ENCODE data around the gene RAB7A.
"Not testable (repeated sequence)": the region's sequence is repeated elsewhere in the genome, so short reads cannot be mapped to it uniquely, and the experiment has no call there.

RAB7A gene

DNA sequence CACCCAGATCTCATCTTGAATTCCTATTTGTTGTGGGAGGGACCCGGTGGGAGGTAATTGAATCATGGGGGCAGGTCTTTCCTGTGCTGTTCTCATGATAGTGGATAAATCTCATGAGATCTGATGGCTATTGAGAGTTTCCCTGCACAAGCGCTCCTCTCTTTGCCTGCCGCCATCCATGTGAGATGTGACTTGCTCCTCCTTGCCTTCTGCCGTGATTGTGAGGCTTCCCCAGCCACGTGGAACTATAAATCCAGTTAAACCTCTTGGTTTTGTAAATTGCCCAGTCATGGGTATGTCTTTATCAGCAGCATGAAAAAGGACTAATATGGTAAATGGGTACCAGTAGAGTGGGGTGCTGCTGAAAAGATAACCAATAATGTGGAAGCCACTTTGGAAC is 23.6 kb downstream of the RAB7A start:
- DNase-seq (ENCODE audit: low read depth in 3 of 3, low spot score in 1 of 3), result not testable (repeated sequence)

DNA sequence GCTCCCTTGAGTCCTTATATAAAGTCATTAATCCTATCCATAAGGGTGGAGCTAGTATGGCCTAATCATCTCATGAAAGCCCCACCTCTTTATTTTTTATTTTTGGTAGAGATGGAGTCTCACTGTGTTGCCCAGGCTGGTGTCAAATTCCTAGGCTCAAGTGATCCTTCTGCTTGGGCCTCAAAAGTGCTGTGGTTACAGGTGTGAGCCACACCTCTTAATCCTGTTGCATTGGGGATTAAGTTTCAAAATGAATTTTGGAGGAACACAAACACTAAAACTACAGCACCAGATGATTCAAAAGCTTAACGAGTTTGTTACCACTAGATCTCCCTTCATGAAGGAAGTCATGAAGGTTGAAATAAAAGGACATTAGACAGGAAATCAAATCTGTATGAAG is 27.7 kb downstream of the RAB7A start:
- DNase-seq (ENCODE audit: low read depth in 3 of 3, low spot score in 1 of 3), result no peak

DNA sequence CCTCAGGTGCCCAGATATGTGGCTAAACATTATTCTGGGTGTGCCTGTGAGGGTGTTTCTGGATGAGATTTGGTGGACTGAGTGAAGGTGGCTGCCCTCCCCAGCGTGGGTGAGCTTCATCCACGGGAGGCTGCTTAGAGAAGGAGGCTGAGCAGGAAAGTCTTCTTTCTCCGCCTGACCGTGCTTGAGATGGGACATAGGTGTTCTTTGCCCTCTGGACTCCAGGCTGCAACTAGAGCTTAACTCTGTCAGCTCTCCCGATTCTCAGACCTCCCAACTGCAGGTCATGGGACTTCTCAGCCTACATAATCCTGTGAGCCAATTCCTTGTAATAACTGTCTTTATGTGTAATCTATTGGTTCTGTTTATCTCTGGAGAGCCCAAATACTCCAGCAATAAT is 34.1 kb downstream of the RAB7A start:
- no peak for DNase-seq (ENCODE audit: low read depth in 3 of 3, low spot score in 1 of 3)

DNA sequence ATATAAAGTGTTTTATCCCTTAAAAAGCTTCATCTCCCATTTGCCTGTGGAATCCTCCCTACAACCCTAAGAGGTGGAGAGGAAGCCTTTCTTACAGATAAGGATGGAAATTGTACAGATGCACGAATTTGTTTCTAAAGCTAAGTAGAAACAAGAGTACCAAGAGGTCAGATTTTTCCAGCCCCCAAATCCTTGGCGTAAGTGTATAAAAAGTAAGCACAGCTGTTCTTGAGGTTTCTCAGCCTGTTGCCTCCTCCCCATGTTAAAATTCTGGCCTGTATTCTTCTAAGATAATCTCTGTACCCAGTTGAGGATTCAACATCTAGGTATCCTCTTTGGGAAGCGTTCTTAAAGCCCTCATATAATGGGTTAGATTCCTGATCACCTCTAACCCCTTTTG is 34.9 kb downstream of the RAB7A start:
- no peak for DNase-seq (ENCODE audit: low read depth in 3 of 3, low spot score in 1 of 3)

DNA sequence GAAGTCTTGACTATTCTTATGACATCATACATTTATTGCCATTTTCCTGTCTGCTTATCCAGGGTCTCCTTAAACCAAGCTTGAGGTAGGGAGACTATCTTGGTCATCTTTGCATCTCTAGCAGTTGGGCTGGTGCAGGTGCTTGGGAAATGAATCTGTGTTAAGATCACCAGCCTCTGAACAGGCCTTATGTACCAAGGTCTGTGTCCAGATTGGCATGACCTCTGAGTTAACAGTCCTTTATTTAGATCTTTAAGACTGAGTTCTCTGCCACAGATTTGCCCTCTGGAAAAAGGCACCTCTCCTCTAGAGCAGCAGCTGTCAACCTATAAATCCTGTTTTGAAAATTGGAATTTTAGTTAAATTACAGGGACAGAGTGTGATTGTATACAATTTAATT is 35.4 kb downstream of the RAB7A start:
- DNase-seq (ENCODE audit: low read depth in 3 of 3, low spot score in 1 of 3), result no peak

DNA sequence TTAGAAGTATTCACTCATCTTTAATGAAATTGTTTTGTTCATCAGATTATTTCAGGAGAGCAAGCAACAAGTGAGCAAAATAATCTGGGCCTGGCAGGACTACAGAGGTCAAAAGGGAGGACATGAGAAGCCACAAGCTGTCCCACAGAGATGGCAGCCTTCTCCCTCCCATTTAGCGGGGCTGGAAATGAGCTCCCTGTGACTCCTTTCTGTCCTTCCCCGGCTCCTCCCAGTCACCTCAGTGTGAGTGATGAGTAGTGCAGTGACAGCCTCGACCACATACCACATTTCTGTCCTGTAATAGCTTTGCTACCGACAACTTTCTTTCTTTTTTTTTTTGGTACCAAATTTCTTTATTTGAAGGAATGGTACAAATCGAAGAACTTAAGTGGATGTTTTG is 38.0 kb downstream of the RAB7A start:
- DNase-seq (ENCODE audit: low read depth in 3 of 3, low spot score in 1 of 3), result no peak

DNA sequence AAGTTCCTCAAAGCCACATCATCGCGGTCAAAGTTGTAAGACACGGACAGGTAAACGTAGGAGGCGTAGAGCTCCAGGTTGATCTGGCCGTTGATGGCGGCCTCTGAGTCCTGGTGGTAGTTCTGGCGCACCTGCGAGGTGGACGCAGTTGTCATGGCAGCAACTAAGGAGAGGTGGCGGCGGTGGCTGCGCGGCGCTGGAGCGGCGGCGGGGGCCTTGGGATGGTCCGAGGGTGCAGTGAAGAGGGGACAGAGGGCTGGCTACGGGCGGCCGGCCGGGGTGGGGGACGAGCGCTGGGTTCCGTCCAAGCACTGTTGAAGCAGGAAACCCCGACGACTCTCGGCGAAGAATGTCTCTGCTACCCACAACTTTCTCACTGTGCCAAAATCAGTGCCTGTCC is 38.9 kb downstream of the RAB7A start:
- no peak for DNase-seq (ENCODE audit: low read depth in 3 of 3, low spot score in 1 of 3)

DNA sequence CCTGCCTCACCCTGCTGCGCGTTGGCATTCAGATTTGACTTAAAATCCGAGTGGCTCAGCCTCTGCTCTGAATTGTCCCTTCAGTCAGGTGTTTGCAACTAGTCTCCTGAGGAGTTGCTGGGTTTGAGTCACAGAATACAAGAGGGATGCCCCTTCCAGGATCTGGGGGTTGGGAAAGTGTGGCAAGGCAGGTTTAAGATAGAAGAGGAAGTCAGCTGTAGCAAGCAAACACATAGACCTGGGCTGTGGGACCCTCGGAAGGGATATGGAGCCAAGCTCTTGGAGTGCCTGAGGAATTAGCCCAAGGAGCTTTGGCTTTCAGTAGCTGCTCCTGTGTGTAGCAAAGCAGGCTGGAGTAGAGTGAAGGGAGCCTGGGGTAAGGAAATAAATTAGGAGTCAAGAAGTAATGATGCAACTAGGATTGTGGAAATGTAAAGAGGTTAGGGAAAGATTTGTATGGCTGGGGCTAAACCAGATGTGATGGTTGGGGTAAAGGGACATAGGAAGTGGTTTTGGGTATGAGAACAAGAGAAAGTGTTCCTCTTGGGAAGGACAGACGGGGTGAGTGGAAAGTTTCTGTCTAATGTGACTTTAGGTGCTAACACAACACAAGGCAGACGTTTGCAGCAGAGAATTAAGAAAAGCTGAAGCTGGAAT is 41.2 kb downstream of the RAB7A start:
- no peak for DNase-seq (ENCODE audit: low read depth in 3 of 3, low spot score in 1 of 3)

GRCh38 chr3:128768471-128768870 is 42.5 kb downstream of the RAB7A start:
- no peak for DNase-seq (ENCODE audit: low read depth in 3 of 3, low spot score in 1 of 3)

DNA sequence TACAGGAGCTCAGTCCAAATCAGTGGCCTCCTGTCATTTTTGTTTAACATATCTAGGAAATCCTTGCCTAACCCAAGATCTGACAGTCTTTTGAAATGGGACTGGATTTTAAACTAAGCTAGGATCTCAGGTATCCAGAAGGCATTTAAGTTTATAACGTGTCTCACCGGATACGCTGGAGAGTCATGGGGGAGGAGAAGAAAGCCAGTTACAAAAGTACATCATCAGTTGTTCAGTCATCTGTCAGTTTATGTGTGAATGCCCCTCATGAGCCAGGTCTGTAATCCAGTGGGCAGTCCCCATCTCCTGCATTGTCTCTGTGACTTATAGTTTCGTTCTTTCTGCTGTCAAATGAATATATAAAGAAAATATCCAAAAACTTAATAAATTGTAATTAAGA is 44.4 kb downstream of the RAB7A start:
- no peak for DNase-seq (ENCODE audit: low read depth in 3 of 3, low spot score in 1 of 3)

DNA sequence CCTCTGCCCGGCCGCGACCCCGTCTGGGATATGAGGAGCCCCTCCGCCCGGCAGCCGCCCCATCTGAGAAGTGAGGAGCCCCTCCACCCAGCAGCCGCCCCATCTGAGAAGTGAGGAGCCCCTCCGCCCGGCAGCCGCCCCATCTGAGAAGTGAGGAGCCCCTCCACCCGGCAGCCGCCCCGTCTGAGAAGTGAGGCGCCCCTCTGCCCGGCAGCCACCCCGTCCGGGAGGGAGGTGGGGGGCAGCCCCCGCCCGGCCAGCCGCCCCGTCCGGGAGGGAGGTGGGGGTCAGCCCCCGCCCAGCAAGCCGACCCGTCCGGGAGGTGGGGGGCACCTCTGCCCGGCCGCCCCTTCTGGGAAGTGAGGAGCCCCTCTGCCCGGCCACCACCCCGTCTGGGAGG is 47.2 kb downstream of the RAB7A start:
- DNase-seq (ENCODE audit: low read depth in 3 of 3, low spot score in 1 of 3), result not testable (repeated sequence)

DNA sequence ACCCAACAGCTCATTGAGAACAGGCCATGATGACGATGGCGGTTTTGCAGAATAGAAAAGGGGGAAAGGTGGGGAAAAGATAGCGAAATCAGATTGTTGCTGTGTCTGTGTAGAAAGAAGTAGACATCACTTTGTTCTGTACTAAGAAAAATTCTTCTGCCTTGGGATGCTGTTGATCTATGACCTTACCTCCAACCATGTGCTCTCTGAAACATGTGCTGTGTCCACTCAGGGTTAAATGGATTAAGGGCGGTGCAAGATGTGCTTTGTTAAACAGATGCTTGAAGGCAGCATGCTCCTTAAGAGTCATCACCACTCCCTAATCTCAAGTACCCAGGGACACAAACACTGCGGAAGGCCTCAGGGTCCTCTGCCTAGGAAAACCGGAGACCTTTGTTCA is 47.6 kb downstream of the RAB7A start:
- DNase-seq (ENCODE audit: low read depth in 3 of 3, low spot score in 1 of 3), result not testable (repeated sequence)

- DNase-seq (ENCODE audit: low read depth in 3 of 3, low spot score in 1 of 3), result no peak
Observed at GRCh38 chr3:128775241-128775640, 49.3 kb downstream of the RAB7A start.

- DNase-seq (ENCODE audit: low read depth in 3 of 3, low spot score in 1 of 3), result no peak
Observed at GRCh38 chr3:128775906-128776542, 50.0 kb downstream of the RAB7A start.

- DNase-seq (ENCODE audit: low read depth in 3 of 3, low spot score in 1 of 3), result no peak
Observed at GRCh38 chr3:128780101-128780837, 54.3 kb downstream of the RAB7A start.

DNA sequence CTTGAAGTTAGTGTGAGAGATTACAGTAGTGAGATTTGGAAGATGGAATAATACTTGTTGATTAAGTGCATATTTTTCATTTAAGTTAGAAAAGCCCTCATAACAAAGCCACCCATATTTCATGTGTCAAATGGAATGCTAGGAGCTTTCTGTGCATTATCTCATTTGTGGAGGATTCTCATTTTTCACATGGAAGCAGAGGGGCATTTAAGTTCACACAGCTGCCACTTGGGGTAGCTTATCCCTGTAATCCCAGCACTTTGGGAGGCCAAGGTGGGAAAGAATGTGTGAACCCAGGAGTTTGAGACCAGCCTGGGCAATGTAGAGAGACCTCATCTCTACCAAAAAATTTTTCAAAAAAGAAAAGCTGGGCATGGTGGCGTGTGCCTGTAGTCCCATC is 55.2 kb downstream of the RAB7A start:
- DNase-seq (ENCODE audit: low read depth in 3 of 3, low spot score in 1 of 3), result no peak

DNA sequence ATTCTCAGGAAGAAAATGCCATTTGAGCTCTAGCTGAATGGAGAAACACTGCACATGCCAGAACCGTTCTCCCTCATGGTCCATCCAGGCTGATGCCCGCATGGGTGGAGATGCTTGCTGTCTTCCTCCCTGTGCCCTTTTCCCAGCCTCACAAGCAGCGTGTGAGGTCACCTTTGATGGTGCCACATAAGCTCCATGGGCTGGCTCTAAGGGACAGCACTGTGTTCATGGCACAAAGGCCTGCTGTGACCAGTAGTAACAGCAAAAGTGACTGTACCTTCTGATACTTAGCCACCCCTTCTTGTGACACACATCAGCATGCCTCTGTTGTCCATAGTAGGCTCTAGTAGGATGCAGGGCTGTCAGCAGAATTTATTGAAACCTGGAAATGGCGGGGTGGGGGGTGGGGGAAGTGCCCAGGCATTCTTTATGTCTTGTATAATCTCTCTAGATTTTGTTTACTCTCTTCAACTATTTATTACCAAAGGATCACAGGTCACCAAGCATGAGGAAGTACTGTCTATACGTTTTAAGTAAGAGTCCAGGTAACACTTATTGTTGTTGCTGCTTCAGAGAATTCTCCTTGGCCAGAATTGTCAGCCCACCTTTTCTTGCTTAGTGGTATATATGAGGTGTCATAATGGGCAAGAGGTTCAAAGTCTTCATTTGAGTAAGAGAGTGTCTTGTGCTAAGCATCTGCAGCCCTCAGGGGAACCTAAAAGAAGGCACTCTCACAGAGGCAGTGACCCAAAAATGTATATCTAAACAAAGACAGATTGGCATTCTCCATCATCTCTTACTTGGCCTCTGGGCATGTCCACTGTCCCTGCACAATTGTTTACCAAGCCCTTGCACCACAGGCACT is 56.5 kb downstream of the RAB7A start:
- no peak for DNase-seq (ENCODE audit: low read depth in 3 of 3, low spot score in 1 of 3)

DNA sequence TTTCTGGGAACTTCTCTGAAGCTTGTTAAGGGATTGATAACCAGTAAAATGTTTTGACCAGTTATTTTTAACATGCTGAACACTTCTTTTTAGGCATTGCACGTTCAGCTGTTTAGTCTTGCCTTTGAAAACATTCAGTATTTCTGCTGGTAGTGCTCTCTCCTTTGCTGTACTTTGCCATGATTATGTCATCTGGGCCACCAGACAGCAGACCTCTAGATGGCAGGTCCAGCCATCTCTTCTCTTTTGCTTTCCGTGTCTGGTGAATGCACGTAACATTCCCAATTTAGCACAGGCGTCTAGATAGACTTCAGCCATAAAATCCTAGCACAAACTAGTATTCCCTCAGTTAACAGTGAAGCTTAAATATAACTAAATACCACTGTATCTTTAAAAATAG is 57.8 kb downstream of the RAB7A start:
- no peak for DNase-seq (ENCODE audit: low read depth in 3 of 3, low spot score in 1 of 3)

DNA sequence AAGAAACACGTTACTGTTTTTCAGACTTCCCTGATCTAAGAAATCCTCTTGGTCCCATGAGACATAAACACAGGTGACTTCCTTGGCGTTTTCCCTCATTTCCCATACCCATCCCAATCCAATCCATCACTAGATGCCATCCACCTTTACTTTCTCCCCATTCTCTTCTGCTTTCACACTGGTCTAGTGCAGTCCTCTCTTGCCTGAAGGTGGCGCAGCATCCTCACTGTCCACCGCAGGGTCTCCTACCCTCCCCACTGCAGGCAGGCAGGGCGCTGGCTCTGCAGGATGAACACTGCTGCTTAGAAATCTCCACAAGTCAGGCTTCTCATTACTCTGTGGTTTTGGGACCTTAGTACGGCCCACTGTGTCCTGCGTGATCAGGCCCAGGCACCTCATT is 58.2 kb downstream of the RAB7A start:
- DNase-seq (ENCODE audit: low read depth in 3 of 3, low spot score in 1 of 3), result peak; percentile 24 to 28 (median 28)

- no peak for DNase-seq (ENCODE audit: low read depth in 3 of 3, low spot score in 1 of 3)
Observed at GRCh38 chr3:128784843-128785242, 58.9 kb downstream of the RAB7A start.

- no peak for DNase-seq (ENCODE audit: low read depth in 3 of 3, low spot score in 1 of 3)
Observed at GRCh38 chr3:128786434-128787020, 60.5 kb downstream of the RAB7A start.
